ENCODE results near the gene CXCL1.

The CXCL1 gene

DNA sequence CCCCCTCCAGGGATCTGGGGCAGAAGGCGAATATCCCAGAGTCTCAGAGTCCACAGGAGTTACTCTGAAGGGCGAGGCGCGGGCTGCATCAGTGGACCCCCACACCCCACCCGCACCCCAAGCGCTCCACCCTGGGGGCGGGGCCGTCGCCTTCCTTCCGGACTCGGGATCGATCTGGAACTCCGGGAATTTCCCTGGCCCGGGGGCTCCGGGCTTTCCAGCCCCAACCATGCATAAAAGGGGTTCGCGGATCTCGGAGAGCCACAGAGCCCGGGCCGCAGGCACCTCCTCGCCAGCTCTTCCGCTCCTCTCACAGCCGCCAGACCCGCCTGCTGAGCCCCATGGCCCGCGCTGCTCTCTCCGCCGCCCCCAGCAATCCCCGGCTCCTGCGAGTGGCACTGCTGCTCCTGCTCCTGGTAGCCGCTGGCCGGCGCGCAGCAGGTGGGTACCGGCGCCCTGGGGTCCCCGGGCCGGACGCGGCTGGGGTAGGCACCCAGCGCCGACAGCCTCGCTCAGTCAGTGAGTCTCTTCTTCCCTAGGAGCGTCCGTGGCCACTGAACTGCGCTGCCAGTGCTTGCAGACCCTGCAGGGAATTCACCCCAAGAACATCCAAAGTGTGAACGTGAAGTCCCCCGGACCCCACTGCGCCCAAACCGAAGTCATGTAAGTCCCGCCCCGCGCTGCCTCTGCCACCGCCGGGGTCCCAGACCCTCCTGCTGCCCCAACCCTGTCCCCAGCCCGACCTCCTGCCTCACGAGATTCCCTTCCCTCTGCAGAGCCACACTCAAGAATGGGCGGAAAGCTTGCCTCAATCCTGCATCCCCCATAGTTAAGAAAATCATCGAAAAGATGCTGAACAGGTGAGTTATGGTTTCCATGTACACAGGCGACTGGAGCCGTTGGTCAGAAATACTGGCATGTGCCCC, at the start of gene CXCL1:
CXCL1 (plus strand) TSS at position 264 of the 926 bp plus-strand sequence; CDS start at position 342, 78 bp downstream.
- peak; percentile 71 for DNase-seq

DNA sequence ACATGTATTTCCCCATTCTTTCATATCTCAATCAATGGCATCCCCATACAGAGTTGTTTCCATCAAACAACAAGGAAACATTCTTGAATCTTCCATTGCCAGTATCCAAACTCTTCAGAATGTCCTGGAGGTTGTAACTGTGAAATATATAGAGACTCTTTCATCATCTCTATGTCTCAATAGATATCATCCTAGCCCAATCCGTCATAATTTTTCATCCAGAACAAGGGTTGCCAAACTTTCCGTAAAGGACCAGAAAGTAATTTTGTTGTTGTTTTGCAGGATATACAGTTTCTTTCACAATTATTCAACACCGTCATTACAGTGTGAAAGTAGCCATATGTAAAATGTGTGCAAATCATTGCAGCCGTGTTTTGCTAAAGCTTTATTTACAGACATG, 47.9 kb upstream of the CXCL1 start:
- no peak for DNase-seq

DNA sequence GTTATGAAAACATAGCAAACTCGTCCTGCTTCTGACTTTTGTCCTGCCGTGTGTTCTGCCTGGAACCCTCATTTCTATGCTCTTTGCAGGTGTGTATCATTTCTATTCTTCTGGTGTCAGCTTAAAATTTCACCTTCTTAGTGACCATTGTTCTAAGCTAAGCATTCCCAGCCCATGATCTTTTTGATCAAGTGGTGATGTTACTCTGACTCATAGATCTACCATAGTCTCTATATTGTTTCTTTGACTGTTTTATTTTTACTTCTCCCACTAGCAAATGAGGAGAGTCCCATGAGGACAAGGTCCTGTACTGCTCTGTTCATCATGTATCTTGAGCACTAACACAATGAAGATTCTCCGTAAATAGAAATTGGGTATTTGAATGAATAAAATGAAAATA, 46.8 kb upstream of the CXCL1 start:
- DNase-seq: no peak

GRCh38 chr4:73822812-73823504, 46.2 kb upstream of the CXCL1 start:
- DNase-seq: no peak

GRCh38 chr4:73823760-73824159, 45.4 kb upstream of the CXCL1 start:
- DNase-seq: no peak

DNA sequence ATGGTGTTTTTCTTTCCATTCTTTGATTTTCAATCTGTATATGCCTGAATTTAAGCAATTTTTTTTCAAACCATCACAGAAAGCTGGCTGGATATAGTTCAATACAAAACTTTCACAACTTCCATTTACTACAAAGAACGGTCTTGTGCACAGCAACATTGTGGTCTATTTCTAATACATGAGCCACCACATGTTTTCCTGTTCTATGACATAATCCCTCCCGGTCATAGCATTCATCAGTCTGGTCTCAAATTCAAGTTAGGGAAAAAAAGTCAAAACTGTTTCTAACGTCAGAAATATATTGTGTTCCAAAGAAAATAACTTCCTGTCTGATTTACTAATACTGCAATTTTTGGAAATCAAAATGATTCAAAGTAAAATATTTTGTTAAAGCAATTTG, 40.2 kb upstream of the CXCL1 start:
- no peak for DNase-seq

- DNase-seq: no peak
These were observed 37.6 kb upstream of the CXCL1 start for GRCh38 chr4:73831569-73831968.

DNA sequence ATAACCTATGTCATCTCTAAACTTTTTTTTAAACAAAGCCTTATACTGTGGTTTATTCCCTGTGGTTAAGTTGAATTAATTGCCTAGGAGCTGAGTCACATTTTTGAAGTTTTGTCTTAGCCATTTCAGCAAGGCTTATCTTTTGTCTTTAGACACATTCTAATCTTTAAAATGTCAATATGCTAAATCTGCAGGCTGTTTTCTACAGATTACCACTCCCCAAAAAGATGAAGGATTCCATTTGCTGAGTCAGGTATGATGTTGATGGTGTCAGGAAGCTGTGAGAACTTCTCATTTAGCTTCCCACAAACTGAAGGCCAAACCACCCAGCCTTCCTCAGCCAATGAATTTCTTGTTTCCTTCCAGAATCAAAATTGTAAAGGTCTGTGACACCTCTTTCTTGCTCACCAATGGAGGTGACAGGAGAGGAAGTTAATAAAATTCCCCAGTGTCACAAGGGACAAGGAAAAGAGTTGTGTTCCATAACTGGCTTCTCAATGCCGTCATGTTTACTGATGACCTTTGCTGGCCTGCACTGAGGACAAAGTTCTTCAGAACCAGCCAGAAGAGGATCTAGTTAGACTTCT, 36.4 kb upstream of the CXCL1 start:
- no peak for DNase-seq

DNA sequence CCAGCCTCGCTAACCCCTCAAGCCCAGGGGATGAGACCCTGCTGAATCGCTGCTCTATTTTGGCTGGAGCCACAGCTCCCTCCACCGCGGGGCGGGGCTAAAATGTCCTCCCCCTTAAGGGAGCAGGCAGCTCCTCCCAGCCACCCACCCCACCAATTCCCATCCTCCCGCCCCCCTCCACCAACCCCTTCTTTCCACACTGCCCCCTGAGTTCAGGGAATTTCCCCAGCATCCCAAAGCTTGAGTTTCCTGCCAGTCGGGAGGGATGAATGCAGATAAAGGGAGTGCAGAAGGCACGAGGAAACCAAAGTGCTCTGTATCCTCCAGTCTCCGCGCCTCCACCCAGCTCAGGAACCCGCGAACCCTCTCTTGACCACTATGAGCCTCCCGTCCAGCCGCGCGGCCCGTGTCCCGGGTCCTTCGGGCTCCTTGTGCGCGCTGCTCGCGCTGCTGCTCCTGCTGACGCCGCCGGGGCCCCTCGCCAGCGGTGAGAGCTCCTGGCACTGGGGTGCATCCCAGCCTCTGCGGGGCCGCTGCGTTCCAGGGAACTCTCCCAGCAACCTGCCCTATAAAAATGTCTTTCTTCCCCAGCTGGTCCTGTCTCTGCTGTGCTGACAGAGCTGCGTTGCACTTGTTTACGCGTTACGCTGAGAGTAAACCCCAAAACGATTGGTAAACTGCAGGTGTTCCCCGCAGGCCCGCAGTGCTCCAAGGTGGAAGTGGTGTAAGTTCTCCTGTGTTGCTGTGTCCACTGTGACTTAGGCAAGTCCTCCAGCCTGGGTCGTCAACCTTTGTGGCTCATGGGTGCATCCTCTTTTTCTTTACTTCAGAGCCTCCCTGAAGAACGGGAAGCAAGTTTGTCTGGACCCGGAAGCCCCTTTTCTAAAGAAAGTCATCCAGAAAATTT, 32.6 kb upstream of the CXCL1 start, which contains the start of gene CXCL6:
CXCL6 (plus strand) TSS at position 306 of the 907 bp plus-strand sequence; CDS start at position 379, 73 bp downstream.
- peak; percentile 62 for DNase-seq

DNA sequence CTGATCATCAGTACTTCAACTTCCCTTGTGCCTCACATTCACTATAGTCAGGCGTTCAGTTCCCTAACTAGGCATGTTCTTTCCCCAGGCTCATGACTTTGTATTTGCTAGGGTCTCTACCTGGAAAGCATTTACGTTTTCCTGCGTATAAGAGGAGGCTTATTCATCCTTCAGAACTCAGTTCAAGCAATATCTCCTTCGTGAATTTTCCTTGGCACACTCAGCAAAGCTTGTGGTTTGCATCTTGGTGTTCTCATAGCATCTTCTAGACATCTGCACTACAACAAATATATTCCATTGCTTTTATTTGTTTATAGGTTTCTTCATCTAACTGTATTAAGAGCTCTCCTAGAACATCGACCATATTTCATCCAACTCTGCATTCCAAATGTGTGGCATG, 30.1 kb upstream of the CXCL1 start:
- no peak for DNase-seq

- no peak for DNase-seq
These were observed 29.5 kb upstream of the CXCL1 start for GRCh38 chr4:73839715-73840114.

DNA sequence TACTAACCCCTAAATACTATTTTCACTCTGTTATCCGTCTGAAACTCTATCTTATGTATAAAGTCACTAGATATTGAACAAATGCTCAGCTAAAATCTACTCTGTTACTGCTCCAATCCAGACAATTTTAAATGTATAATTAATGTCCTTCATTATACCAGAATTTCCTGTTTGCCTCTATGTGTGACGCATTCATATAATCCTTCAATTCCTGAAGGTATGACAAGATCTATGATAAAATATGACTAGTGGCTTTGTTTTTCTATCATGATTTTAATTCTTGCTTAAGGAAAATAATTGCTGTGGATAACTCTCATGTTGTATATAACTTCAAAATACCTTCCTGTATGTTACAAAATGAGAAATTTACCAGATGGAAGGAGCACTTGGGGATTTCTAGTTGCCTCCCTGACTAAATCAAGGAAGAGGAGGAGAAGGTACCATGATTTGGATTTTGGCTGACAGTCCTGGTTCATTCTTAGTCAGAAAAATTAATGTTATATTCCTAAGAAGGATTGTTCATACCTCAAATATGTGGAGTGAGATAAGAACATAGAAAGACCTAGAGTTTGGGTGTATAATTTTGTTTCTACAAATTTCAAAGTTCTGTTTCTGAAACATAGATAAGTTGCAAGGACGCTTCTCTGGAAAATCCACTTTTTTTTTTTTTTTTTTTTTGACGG, 27.8 kb upstream of the CXCL1 start:
- DNase-seq: no peak

- no peak for DNase-seq
These were observed 26.5 kb upstream of the CXCL1 start for GRCh38 chr4:73842696-73843095.

DNA sequence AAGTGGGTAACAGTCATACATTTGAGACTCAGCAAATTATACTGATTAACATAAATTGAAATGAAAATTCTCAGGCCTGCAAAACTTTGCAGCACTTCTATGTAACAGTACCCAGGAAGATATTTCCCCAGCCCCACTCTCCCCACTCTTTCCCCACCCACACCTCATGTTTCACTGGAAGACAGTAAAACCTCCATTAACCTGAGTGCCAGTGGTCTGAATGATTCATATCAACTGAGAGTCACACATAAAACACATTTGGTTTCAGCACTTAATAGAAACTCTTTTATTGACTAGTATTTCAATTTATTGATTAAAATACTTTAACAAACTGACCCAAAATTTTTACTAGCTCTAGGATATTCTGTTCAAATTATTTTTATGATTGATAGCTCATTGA, 25.8 kb upstream of the CXCL1 start:
- DNase-seq: no peak

DNA sequence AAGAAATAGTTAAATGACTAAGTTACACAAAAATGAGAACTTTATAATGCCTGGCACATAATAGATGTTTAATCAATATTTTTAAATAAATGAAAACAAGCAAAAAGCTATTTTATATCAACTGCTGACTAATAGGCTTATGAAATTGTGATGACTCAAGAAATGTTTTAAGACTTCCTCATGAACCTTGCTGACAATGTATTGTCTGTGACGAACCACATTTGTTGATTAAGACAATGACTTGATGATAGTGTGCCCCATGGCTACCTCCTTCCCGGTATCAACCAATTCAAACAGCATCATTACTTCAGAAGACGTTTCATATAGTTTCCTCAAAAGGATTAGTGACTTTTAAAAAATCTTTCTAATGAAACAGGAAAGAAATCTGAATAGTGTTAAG, 24.8 kb upstream of the CXCL1 start:
- DNase-seq: no peak

DNA sequence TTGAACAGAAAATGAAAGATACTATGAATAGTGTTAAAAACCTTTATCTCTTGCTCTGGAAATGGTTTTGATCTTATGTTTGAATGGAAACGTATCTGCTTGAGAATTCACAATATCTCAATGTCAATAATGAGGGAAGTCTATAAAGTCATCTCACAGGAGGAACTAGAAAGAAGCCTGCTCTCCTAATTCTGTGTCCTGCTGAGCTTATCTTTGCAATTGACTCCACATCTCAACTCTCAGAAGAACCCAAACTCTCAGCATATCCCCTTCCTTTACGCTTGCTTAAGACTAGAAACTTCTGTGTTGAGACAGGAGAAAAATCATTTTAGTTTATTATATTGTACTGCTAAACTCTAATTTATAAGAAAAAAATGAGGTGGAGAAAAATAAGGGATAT, 24.4 kb upstream of the CXCL1 start:
- no peak for DNase-seq

DNA sequence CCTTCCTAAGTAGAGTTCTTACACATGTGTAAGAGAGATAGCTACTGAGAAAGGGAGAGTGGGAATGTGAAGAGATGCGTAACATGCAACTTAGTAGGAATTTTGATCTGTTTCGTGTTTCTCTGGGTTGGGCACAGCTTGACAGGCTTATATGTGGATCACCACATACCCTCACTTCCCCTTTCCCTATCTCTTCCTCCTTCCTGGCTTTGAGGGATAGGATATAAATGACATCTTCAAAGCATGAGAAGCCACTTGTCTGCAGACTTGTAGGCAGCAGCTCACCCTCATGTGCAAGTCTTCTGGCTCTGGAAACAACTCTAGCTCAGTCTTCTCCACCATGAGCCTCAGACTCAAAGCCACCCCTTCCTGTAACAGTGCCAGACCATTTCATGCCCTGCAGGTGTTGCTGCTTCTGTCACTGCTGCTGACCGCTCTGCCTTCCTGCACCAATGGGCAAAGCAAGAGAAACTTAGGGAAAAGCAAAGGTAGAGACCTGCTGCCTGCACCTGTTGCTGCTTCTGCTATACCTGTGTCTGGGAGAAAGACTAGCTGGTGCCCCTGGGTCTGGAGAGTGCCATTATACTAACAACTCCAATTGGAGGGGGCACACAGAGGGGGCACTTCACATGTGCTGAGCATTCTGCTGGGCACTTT, 21.5 kb upstream of the CXCL1 start:
- no peak for DNase-seq

- no peak for DNase-seq
These were observed 20.9 kb upstream of the CXCL1 start for GRCh38 chr4:73848183-73848777.

DNA sequence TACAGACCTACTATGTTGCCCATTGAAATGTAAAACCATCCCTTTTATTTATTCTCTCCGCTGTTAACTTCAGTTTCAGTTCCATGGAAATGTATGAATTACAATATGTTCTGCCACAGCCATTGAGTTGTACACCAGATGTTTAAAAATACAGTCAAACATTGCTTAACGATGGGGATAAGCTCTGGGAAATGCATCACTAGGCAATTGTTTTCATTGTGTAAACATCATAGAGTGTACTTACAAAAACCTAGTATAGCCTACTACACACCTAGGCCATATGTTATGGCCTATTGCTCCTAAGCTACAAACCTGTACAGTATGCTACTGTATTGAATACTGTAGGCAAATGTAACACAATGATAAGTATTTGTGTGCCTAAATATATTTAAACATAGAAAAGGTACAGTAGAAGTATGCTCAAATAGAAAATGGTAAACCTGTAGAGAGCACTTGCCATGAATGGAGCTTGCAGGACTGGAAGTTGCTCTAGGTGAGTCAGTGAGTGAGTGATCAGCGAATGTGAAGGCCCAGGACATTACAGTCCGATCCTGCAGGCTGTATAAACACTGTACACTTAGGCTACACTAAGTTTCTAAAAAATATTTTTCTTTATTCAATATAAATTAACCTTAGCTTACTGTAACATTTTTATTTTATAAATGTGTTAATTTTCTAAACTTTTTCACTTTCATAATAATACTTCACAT, 18.8 kb upstream of the CXCL1 start:
- no peak for DNase-seq

GRCh38 chr4:73851293-73851692, 17.9 kb upstream of the CXCL1 start:
- DNase-seq: peak; percentile 36

Data from eye (tissue), 1 donor.